HUES48 (cell line): ENCODE measurements around the gene NFX1.
"Not testable (repeated sequence)": the region's sequence is repeated elsewhere in the genome, so short reads cannot be mapped to it uniquely, and the experiment has no call there.

ENCODE experiments used
- H3K27ac ChIP-seq: one replicate; pipeline ENCODE4 v1.7.0; 2013; ENCODE audit warnings: low read depth, low read length, inconsistent platforms
- H3K27me3 ChIP-seq: 2 replicates; pipeline ENCODE4 v1.6.1; 2013; ENCODE audit warnings: mild to moderate bottlenecking, low read length; ENCODE audit not compliant: control insufficient read depth, insufficient read depth
- H3K36me3 ChIP-seq: 2 replicates; pipeline ENCODE4 v1.6.1; 2013; ENCODE audit warnings: low read length; ENCODE audit not compliant: control insufficient read depth, insufficient read depth
- H3K4me1 ChIP-seq: 2 replicates; pipeline ENCODE4 v1.6.1; 2013; ENCODE audit warnings: mild to moderate bottlenecking, low read length; ENCODE audit not compliant: control insufficient read depth, insufficient read depth
- H3K4me3 ChIP-seq: 2 replicates; pipeline ENCODE4 v1.5.1; 2013; ENCODE audit warnings: mild to moderate bottlenecking, low read depth, low read length
- H3K9ac ChIP-seq: 2 replicates; pipeline ENCODE4 v1.6.1; 2013; ENCODE audit warnings: mild to moderate bottlenecking, low read depth, low read length, moderate library complexity
- H3K9me3 ChIP-seq: 2 replicates; pipeline ENCODE4 v1.6.1; 2013; ENCODE audit warnings: low read length; ENCODE audit not compliant: control insufficient read depth, insufficient read depth

The NFX1 gene

DNA sequence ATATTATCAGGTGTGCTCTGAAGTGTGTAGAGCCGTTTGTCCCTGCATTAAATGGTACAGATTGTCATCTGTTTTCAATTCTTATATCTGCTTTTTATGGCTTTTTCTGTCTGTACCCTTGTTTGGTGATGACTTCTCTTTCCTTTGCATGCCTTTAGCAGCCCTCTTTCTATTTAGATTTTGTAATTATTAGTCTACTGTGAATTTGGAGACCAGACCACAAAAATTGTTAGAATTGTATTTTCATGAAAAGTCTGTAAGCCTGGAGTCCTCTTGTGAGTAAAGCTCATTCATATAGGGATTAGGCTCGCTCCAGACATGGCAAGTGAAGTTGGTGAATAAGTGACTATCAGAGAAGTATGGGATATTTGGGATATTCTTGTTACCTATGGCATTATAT is 41.7 kb downstream of the NFX1 start:
- Histone ChIP-seq H3K9me3 (no peaks in the 10 kb centered on the region; the same call in 1 of the 2 replicates), H3K27ac (no peak overlapping the region), H3K9ac (no peak overlapping the region), H3K4me1 (no peaks in the 10 kb centered on the region), H3K27me3 (no peaks in the 10 kb centered on the region), H3K4me3 (no peak overlapping the region), H3K36me3 (peaks cover 66% of the 10 kb centered on the region)

DNA sequence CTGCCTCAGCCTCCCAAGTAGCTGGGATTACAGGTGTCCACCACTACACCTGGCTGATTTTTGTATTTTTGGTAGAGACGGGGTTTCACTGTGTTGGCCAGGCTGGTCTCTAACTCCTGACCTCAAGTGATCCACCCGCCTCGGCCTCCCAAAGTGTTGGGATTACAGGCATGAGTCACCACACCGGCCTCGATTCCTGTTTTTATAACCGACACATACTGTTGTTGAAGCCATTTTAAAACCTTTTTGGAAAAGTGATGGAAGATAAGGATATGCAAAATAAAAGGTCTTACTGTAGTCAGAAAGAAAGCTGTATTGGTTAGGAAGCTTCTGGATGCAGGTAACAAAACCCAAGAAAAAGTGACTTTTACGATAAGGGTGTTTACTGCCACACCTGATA is 42.6 kb downstream of the NFX1 start:
- not testable (repeated sequence) for H3K27ac ChIP-seq, H3K9me3 ChIP-seq, H3K4me3 ChIP-seq, H3K9ac ChIP-seq, H3K27me3 ChIP-seq, H3K4me1 ChIP-seq
- peaks cover 68% of the 10 kb centered on the region for H3K36me3 ChIP-seq

DNA sequence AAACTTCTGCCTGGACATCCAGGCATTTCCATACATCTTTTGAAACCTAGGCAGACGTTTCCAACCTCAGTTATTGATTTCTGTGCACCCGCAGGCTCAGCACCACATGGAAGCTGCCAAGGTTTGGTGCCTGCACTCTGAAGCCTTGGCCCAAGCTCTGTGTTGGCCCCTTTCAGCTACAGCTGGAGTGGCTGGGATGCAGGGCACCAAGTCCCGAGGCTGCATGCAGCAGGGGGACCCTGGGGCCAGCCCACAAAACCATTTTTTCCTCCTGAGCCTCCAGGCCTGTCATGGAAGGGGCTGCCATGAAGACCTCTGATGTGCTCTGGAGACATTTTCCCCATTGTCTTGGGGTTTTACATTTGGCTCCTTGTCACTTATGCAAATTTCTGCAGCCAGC is 49.9 kb downstream of the NFX1 start:
- H3K9ac ChIP-seq, result no peak overlapping the region
- H3K36me3 ChIP-seq, result peaks cover 70% of the 10 kb centered on the region
- H3K4me3 ChIP-seq, result no peak overlapping the region
- peaks cover 32% of the 10 kb centered on the region for H3K9me3 ChIP-seq
- no peaks in the 10 kb centered on the region for H3K27me3 ChIP-seq
- no peaks in the 10 kb centered on the region for H3K4me1 ChIP-seq
- H3K27ac ChIP-seq, result no peak overlapping the region

DNA sequence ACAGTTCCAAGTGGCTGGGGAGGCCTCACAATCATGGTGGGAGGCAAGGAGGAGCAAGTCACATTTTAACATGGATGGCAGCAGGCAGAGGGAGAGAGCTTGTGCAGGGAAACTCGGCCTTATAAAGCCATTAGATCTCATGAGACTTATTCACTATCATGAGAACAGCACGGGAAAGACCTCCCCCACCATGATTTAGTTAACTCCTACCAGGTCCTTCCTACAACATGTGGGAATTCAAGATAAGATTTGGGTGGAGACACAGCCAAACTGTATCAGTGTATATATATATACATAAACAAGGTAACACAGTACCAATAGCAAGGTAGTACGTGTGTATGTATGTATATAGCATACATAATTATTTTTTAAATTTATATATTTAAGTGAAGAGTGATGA is 50.9 kb downstream of the NFX1 start:
- peaks cover 79% of the 10 kb centered on the region for H3K36me3 ChIP-seq
- H3K4me3 ChIP-seq, result no peak overlapping the region
- no peaks in the 10 kb centered on the region for H3K4me1 ChIP-seq
- H3K9me3 ChIP-seq, result peaks cover 32% of the 10 kb centered on the region
- no peaks in the 10 kb centered on the region for H3K27me3 ChIP-seq
- no peak overlapping the region for H3K9ac ChIP-seq
- no peak overlapping the region for H3K27ac ChIP-seq

DNA sequence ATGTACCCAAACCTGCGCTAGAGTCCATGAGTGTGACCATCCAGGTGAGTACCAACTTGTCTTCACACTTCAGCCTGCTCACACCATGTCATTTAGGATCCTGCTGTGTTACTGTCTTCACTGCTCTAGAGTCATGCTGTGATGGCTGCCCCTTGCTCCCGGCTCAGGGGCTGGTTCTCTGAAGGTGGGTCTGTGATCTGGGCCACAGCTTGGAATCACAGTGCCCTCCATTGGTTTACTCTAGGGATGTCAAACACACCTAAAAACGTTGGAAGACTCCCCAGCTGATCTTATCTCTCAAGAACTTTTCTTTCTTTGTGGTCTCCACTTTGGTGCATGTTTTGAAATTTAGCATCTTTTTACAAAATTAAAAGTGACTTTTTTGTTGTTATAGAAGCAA is 53.8 kb downstream of the NFX1 start:
- Histone ChIP-seq H3K27me3 (no peaks in the 10 kb centered on the region), H3K4me1 (no peaks in the 10 kb centered on the region), H3K4me3 (no peak overlapping the region), H3K36me3 (peaks cover 86% of the 10 kb centered on the region), H3K9ac (no peak overlapping the region), H3K9me3 (peaks cover 17% of the 10 kb centered on the region), H3K27ac (no peak overlapping the region)

DNA sequence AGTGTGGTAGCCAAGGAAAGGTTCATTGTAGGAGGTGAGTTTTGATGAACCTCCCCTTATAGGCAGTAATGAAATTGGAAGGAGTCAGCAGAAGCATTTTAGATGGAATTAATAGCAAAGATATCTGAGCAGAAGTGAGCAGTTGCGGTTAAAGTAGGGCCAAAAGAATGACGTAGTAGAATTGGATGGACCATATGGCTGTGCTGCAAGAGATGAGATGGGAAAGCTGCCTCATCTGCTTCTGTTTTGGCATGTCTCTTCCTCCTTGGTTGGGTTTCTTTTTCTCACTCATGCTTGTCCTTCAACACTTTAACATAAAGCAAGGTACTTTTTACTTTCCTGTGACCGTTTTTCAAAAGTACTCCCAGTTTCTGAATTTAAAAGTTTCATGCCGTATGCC is 56.2 kb downstream of the NFX1 start:
- peaks cover 62% of the 10 kb centered on the region for H3K36me3 ChIP-seq
- no peak overlapping the region for H3K9ac ChIP-seq
- H3K27ac ChIP-seq, result no peak overlapping the region
- no peaks in the 10 kb centered on the region for H3K27me3 ChIP-seq
- no peaks in the 10 kb centered on the region for H3K4me1 ChIP-seq
- no peaks in the 10 kb centered on the region for H3K9me3 ChIP-seq
- no peak overlapping the region for H3K4me3 ChIP-seq

DNA sequence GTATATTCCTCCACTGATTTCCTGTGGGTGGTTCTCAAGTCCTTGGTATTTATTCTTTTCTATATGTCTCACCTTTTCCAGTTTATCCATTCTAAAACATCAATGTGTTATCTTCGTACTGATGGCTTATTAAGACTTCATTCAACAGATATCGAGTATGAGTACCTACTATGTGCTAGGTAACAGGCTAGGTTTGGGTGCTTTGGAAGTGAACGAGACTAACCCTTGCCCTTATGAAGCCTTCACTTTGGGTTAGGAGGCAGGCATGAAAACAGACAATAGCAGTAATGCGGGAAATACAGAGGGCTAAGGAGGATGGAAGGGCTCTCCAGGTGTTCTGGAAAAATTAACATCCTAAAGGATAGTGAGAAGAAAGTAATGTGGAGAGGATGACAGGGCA is 58.7 kb downstream of the NFX1 start:
- H3K4me3 ChIP-seq, result no peak overlapping the region
- H3K9ac ChIP-seq, result no peak overlapping the region
- no peaks in the 10 kb centered on the region for H3K4me1 ChIP-seq
- no peaks in the 10 kb centered on the region for H3K27me3 ChIP-seq
- H3K9me3 ChIP-seq, result no peaks in the 10 kb centered on the region
- H3K36me3 ChIP-seq, result peaks cover 47% of the 10 kb centered on the region
- no peak overlapping the region for H3K27ac ChIP-seq

DNA sequence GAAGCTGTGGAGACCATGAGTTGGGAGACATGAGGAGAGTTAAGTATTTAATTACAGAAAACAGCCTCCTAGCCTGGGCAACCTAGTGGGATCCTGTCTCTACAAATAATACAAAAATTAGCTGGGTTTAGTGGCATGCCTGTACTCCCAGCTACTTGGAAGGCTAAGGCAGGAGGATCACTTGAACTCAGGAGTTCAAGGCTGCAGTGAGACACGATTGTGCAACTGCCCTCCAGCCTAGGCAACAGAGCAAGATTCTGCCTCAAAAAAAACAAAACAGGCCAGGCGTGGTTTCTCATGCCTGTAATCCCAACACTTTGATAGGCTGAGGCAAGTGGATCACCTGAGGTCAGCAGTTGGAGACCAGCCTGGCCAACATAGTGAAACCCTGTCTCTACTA is 59.4 kb downstream of the NFX1 start:
- H3K4me1 ChIP-seq, result no peaks in the 10 kb centered on the region
- H3K9ac ChIP-seq, result no peak overlapping the region
- H3K27ac ChIP-seq, result no peak overlapping the region
- H3K27me3 ChIP-seq, result no peaks in the 10 kb centered on the region
- H3K36me3 ChIP-seq, result peaks cover 39% of the 10 kb centered on the region
- H3K4me3 ChIP-seq, result no peak overlapping the region
- no peaks in the 10 kb centered on the region for H3K9me3 ChIP-seq

DNA sequence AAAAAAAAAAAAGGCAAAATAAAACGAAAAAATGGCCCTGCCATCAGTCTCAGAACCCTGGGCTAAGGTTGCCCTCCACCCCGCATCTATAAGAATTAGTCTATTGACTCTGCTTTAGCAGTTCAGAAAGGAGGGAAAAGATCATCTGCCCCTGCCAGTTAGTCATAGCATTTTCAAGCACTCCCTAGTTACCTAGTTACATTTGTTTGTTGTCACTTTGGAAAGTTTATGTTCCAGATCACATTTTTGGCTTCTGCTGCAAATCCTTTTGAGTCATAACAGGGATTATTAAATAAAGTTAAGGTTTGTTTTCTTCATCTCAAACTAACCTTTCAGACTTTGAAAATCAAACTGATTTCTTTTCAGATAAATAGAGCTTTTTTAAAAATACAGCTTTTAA is 60.0 kb downstream of the NFX1 start:
- peaks cover 38% of the 10 kb centered on the region for H3K36me3 ChIP-seq
- no peaks in the 10 kb centered on the region for H3K9me3 ChIP-seq
- H3K9ac ChIP-seq, result no peak overlapping the region
- H3K4me1 ChIP-seq, result no peaks in the 10 kb centered on the region
- H3K27ac ChIP-seq, result no peak overlapping the region
- no peak overlapping the region for H3K4me3 ChIP-seq
- no peaks in the 10 kb centered on the region for H3K27me3 ChIP-seq

DNA sequence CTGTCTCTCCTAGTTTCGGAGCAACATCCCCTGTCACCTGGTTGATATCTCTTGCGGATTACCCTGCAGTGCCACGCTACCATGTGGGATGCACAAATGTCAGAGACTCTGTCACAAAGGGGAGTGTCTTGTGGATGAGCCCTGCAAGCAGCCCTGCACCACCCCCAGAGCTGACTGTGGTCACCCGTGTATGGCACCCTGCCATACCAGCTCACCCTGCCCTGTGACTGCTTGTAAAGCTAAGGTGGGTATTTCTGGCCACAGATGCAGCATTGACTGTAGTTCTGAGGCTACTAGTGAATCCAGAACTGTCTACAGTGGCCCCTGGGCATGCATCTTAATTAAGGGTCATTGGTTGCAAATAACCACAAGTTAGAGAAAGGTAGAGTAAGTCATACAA is 61.2 kb downstream of the NFX1 start:
- Histone ChIP-seq H3K9ac (no peak overlapping the region), H3K9me3 (no peaks in the 10 kb centered on the region), H3K27me3 (no peaks in the 10 kb centered on the region), H3K27ac (no peak overlapping the region), H3K4me1 (no peaks in the 10 kb centered on the region), H3K4me3 (no peak overlapping the region), H3K36me3 (peaks cover 28% of the 10 kb centered on the region)

DNA sequence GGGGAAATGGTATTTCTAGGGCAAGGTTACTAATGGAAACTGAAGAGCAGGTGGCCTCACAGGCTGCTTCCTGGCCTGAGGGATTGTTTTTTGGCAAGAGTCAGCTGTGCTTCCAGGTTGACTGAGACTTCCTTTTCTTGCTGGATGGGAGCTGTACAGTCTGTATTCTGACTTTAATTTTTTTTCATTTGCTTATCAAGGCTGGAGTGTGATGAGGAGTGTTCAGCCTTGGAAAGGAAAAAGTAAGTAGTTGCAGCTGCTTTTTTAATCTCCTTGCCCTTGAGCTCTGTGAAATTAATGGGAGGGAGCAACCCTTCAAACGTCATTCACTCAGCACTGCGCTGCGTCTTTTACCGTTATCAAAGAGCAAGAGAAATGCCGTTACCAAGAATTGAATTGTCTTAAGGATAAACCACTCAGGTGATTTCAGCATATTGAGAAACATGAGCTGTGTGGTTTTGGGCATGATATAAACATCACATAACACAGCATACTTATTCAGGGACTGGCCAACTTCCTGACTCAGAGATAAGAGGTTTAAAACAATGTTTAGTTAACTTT is 64.4 kb downstream of the NFX1 start:
- Histone ChIP-seq H3K9me3 (no peaks in the 10 kb centered on the region), H3K4me1 (no peaks in the 10 kb centered on the region), H3K4me3 (no peak overlapping the region), H3K36me3 (peaks cover 6% of the 10 kb centered on the region; the same call in 1 of the 2 replicates), H3K9ac (no peak overlapping the region), H3K27ac (no peak overlapping the region), H3K27me3 (no peaks in the 10 kb centered on the region)

DNA sequence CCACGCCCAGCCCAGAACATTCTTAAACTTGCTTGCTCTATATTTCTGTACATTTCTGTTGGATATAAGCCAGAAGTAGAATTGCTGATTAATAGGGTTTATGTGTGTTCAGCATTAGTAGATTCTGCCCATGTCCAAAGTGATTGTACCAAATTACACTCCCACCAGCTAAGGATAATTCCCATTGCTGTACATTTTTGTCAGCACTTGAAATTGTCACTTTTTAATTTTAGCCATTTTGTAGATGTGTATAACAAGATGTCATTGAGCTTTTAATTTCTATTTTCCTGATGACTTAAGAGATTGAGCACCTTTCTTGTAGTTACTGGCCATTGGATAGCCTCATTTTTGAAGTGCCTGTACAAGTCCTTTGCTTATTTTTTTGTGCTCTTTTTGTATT is 65.6 kb downstream of the NFX1 start:
- Histone ChIP-seq H3K36me3 (peaks cover 6% of the 10 kb centered on the region; the same call in 1 of the 2 replicates), H3K27ac (no peak overlapping the region), H3K27me3 (no peaks in the 10 kb centered on the region), H3K4me1 (no peaks in the 10 kb centered on the region), H3K4me3 (no peak overlapping the region), H3K9ac (no peak overlapping the region), H3K9me3 (no peaks in the 10 kb centered on the region)
